Stomach (tissue), 9 donors: ENCODE measurements around the gene TMEM258. TPM values are rescaled to one million over a fixed set of nuclear protein-coding genes. Genes with fewer than 3 reads are reported as not detected.
A peak's percentile ranks its signal among the peaks of the same experiment; 100 is the strongest.

Experiments used
- DNase-seq, 2 donors: peaks; one replicate each; pipeline versions ENCODE4 v3.0.0 to v3.0.0-alpha.2; 2013 to 2019
- H3K27ac ChIP-seq, 5 donors: fragments of 200-600 bp in 4 of 5; sonication (generic) in 4 of 5; one replicate each; pipeline ENCODE4 v1.5.1; 2013 to 2019; ENCODE audit warnings: mild to moderate bottlenecking in 1 of 5, moderate library complexity in 1 of 5
- H3K27me3 ChIP-seq, 3 donors: fragments of 200-600 bp; sonication (generic); one replicate each; pipeline ENCODE4 v1.5.1; 2017 to 2019; ENCODE audit warnings: mixed run types in 1 of 3
- H3K36me3 ChIP-seq, 4 donors: fragments of 200-600 bp; sonication (generic); 1 replicate in 3 of 4; 2 replicates in 1 of 4; pipeline ENCODE4 v1.5.1; 2016 to 2019
- H3K4me1 ChIP-seq, 4 donors: fragments of 200-600 bp; sonication (generic); one replicate each; pipeline ENCODE4 v1.5.1; 2016 to 2019
- H3K4me3 ChIP-seq, 4 donors: fragments of 200-600 bp; sonication (generic) in 3 of 4; one replicate each; pipeline ENCODE4 v1.5.1; 2016 to 2019; ENCODE audit warnings: mild to moderate bottlenecking in 1 of 4
- H3K9me3 ChIP-seq, 4 donors: fragments of 200-600 bp; sonication (generic); one replicate each; pipeline ENCODE4 v1.5.1; 2016 to 2019
- EP300 ChIP-seq: sonication (generic); formaldehyde crosslinking; IDR thresholded peaks from one replicate; pipeline ENCODE4 v1.6.1; 2017; ENCODE audit warnings: antibody characterized with exemption
- POLR2A ChIP-seq, 4 donors: fragments of 450-650 bp; IDR thresholded peaks; one replicate each; pipeline ENCODE4 v1.6.1; 2016; ENCODE audit warnings: antibody characterized with exemption in 4 of 4, control low read depth in 2 of 4, mild to moderate bottlenecking in 1 of 4, moderate library complexity in 1 of 4
- POLR2AphosphoS5 ChIP-seq, 3 donors: sonication (generic); formaldehyde crosslinking; IDR thresholded peaks; one replicate each; pipeline ENCODE4 v1.6.1; 2016; ENCODE audit warnings: antibody characterized with exemption in 3 of 3
- WGBS, 5 donors: extraction: QIAGEN DNeasy Blood & Tissue Kit in 3 of 5; methylation state at CpG; one replicate each; pipeline versions ENCODE4 v1.1.5 to v1.1.7; 2013 to 2018; 5-methylcytosine and 5-hydroxymethylcytosine counted together
- intact Hi-C: fragments of 100-400 bp; cut with DNase I; formaldehyde crosslinking; loops from one replicate; pipeline ENCODE4 v1.15.1; 2023; ENCODE audit warnings: low total_unique reads
- polyA plus RNA-seq, 3 donors: library from polyadenylated mRNA; stranded (reverse); fragments of 200-250 nt; gene quantifications; one replicate each; pipeline ENCODE4 v1.2.3, GENCODE V29; 2013
- total RNA-seq, 5 donors: library from RNA; depleted of rRNA; stranded (reverse); fragments of >200 nt; gene quantifications; one replicate each; pipeline versions ENCODE4 v1.1.0 to v1.2.3, GENCODE V29; 2014 to 2016
- TF ChIP-seq, protein P1 (sequence below), 7 experiments: fragments of 450-650 bp in 4 of 7; fragments of 200-600 bp in 3 of 7; sonication (generic) in 3 of 7; IDR thresholded peaks; one replicate each; pipeline ENCODE4 v1.5.1; 2016 to 2019; ENCODE audit warnings: antibody characterized with exemption in 7 of 7, control low read depth in 2 of 7, mild to moderate bottlenecking in 1 of 7
- donor health status: healthy with polysubstance abuse.
- donor health status: Bipolar disorder and iron deficiency.
- donor health status: healthy.

Gene TMEM258
- total and polyA plus RNA-seq, 8 donors = 24.1 to 274 (median 50.3) TPM; not detected in 1

GRCh38 chr11:61753672-61754071 lies 38.7 kb downstream of the TMEM258 start:
- WGBS, 5 donors = 30 to 65% (median 45%) methylated on average over 5 of the region's 5 CpGs

DNA sequence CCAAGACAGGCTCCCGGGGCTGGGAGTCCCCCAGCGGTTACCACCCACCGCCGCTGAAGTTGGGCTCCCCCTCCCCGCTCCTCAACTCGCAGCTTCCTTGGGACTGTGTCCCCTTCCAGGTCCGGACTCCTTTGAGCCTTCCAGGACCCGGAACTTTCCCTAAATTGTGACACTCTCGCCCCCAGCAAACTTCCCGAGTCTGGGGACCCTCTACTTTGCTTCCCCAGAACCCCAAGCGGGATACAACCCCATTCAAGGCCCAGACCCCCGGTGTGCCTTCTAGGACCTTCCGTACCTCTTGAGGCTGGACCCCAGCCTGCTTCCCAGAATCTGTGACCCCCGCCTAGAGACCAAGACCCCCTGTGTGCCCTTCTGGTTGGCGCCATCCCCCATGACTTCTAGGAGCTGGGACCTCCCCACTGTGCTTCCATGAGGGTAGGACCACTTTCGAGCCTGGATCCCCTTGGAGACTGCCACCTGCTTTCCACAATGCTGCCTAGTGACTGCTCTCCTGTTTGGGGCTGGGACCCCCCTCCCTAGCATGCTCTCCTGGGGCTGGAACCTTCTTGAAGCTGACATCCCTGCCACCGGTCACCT lies 39.4 kb downstream of the TMEM258 start:
- peak in 1 of 2 donors; percentile 42 for DNase-seq
- Histone ChIP-seq H3K27ac (peak overlapping the region; percentile 89 to 93 (median 91)), H3K9me3 (no peaks in the 10 kb centered on the region), H3K4me1 (peaks cover 25 to 45% (median 36%) of the 10 kb centered on the region in 4 donors), H3K27me3 (peaks cover 0 to 25% (median 0%) of the 10 kb centered on the region in 3 donors), H3K36me3 (no peaks in the 10 kb centered on the region), H3K4me3 (peak overlapping the region; percentile 50 to 66 (median 59))
- WGBS, 5 donors = 13 to 29% (median 17%) methylated on average over 16 to 17 of the region's 17 CpGs
- intact Hi-C loops = no loop called here
- TF ChIP-seq POLR2A (IDR thresholded peaks at IDR 0.05) (no peak), EP300 (no peak), POLR2AphosphoS5 (IDR thresholded peaks at IDR 0.05) (no peak)
- TF ChIP-seq, protein P1, sequence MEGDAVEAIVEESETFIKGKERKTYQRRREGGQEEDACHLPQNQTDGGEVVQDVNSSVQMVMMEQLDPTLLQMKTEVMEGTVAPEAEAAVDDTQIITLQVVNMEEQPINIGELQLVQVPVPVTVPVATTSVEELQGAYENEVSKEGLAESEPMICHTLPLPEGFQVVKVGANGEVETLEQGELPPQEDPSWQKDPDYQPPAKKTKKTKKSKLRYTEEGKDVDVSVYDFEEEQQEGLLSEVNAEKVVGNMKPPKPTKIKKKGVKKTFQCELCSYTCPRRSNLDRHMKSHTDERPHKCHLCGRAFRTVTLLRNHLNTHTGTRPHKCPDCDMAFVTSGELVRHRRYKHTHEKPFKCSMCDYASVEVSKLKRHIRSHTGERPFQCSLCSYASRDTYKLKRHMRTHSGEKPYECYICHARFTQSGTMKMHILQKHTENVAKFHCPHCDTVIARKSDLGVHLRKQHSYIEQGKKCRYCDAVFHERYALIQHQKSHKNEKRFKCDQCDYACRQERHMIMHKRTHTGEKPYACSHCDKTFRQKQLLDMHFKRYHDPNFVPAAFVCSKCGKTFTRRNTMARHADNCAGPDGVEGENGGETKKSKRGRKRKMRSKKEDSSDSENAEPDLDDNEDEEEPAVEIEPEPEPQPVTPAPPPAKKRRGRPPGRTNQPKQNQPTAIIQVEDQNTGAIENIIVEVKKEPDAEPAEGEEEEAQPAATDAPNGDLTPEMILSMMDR (IDR thresholded peaks at IDR 0.05) = no peak

More at GRCh38 chr11:61753672-61754071, 38.7 kb downstream of the TMEM258 start:
- intact Hi-C loops = no loop called here
- peaks cover 29 to 50% (median 41%) of the 10 kb centered on the region in 4 donors for H3K4me1 ChIP-seq
- peaks cover 0 to 31% (median 0%) of the 10 kb centered on the region in 3 donors for H3K27me3 ChIP-seq
- peak overlapping the region; percentile 89 to 93 (median 91) for H3K27ac ChIP-seq
- TF ChIP-seq, protein P1 (IDR thresholded peaks at IDR 0.05) = no peak
- no peak for TF ChIP-seq EP300
- no peak for TF ChIP-seq POLR2AphosphoS5 (IDR thresholded peaks at IDR 0.05)
- TF ChIP-seq POLR2A (IDR thresholded peaks at IDR 0.05) = no peak
- peak overlapping the region; percentile 50 to 66 (median 59) for H3K4me3 ChIP-seq
- no peaks in the 10 kb centered on the region for H3K9me3 ChIP-seq
- DNase-seq = peak in 1 of 2 donors; percentile 31
- no peaks in the 10 kb centered on the region for H3K36me3 ChIP-seq

DNA sequence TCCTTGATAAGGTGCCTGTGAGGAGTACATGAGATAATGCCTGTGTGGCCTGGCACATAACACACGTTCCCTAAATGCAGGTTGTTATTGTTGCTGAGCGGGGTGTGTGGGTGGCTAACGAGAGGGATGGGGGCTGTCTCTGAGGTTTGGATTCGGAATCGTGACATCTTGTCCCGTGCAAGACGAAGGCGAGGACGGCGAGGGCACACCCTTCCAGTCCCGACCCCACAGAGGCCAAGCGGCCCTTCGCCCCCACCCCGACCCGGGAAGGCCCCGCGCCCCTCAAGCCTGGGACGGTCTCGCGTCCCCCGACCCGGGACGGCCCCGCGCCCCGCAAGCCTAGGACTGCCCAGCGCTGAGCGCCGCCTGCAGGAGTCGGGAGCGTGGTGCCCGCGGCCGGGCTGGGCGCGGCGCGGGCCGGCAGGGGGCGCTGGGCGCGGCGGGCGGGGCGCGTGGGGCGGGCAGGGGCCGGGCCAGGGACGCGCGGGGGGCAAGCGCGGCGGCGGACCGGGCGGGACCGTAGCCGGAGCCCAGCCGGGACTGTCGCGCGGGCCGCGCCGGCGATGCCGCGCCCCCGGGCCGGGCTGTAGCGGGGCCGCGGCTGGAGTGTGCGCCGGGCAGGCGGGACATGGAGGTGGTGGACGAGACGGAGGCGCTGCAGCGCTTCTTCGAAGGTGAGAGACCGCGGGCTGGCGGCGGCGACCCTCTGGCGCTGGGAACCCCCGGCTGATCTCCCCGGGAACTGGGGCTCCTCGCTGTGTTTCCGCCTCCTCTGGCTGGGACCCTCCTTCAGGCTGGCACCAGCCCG lies 40.1 kb downstream of the TMEM258 start, which contains the start of gene MYRF:
Gene MYRF, plus strand, starts transcription at position 520 of the 808 bp plus-strand sequence. Its CDS starts 109 bp downstream, at position 629.
- Histone ChIP-seq H3K27me3 (peaks cover 0 to 24% (median 0%) of the 10 kb centered on the region in 3 donors), H3K27ac (peak within 1 kb of the TSS; percentile 89 to 93 (median 91)), H3K9me3 (no peaks in the 10 kb centered on the region), H3K4me3 (peak within 1 kb of the TSS; percentile 50 to 66 (median 59)), H3K36me3 (no peaks in the 10 kb centered on the region), H3K4me1 (peaks cover 27 to 45% (median 36%) of the 10 kb centered on the region in 4 donors)
- 0 to 2% (median 2%) methylated on average over 6 to 93 of the region's 93 CpGs for WGBS, 5 donors
- peak; percentile 81 to 85 for DNase-seq
- TF ChIP-seq POLR2A (IDR thresholded peaks at IDR 0.05) = no peak
- TF ChIP-seq, protein P1 (IDR thresholded peaks at IDR 0.05) = peak in 4 of 7 experiments; percentile 16 to 67 (median 42)
- intact Hi-C loops = no loop called here

GRCh38 chr11:61751384-61751783 lies 41.0 kb downstream of the TMEM258 start:
- Histone ChIP-seq H3K27me3 (peaks cover 0 to 24% (median 0%) of the 10 kb centered on the region in 3 donors), H3K27ac (no peak overlapping the region), H3K9me3 (no peaks in the 10 kb centered on the region), H3K36me3 (no peaks in the 10 kb centered on the region), H3K4me1 (peaks cover 21 to 36% (median 34%) of the 10 kb centered on the region in 4 donors), H3K4me3 (no peak overlapping the region)
- TF ChIP-seq EP300 = no peak
- no peak for TF ChIP-seq POLR2A (IDR thresholded peaks at IDR 0.05)
- TF ChIP-seq POLR2AphosphoS5 (IDR thresholded peaks at IDR 0.05) = no peak
- TF ChIP-seq, protein P1 (IDR thresholded peaks at IDR 0.05) = no peak
- intact Hi-C loops = no loop called here
- WGBS, 5 donors = 81 to 88% (median 85%) methylated on average over 13 to 14 of the region's 14 CpGs
- no peak for DNase-seq
